Measurements from ENCODE around the gene LRCH2.
"Not testable (repeated sequence)": the region's sequence is repeated elsewhere in the genome, so short reads cannot be mapped to it uniquely, and the experiment has no call there.

Gene LRCH2

DNA sequence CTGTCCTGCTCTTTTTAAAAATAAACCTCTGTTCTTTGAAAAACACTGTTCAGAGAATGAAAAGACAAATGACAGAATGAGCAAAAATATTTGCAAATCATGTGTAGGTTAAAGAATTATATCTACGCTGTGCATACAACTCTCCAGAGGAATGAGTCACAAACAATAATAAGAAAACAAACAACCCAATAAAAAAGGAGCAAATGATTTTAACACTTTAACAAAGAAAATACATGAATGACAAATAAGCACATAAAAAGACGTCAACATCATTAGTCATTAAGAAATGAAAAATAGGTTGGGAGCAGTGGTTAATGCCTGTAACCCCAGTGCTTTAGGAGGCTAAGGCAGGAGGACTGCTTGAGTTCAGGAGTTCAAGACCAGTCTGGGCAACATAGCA, 21.1 kb upstream of the LRCH2 start:
- peaks cover 0 to 4% of the 10 kb centered on the region in 2 donors for H3K27me3 ChIP-seq (ENCODE audit: control insufficient read depth in 2 of 2, insufficient read depth in 2 of 2, low read length in 2 of 2)
- no peaks in the 10 kb centered on the region for H3K9me3 ChIP-seq (ENCODE audit: control insufficient read depth in 2 of 2, low read length in 2 of 2)
- no peaks in the 10 kb centered on the region for H3K36me3 ChIP-seq (ENCODE audit: control insufficient read depth in 2 of 2, insufficient read depth in 2 of 2, low read length in 2 of 2)
- H3K27ac ChIP-seq (ENCODE audit: low read depth in 2 of 2, low read length in 2 of 2): no peak overlapping the region
- no peak overlapping the region for H3K9ac ChIP-seq (ENCODE audit: low read depth in 1 of 2, low read length in 2 of 2)
- no peaks in the 10 kb centered on the region for H3K4me1 ChIP-seq (ENCODE audit: control insufficient read depth in 2 of 2, insufficient read depth in 2 of 2, low read length in 2 of 2)
- no peak overlapping the region for H3K4me3 ChIP-seq (ENCODE audit: low read length in 2 of 2)

GRCh38 chrX:115251458-115252233, 17.8 kb upstream of the LRCH2 start:
- Histone ChIP-seq H3K27ac (ENCODE audit: low read depth in 2 of 2, low read length in 2 of 2) (no peak overlapping the region), H3K4me3 (ENCODE audit: low read length in 2 of 2) (no peak overlapping the region), H3K9ac (ENCODE audit: low read depth in 1 of 2, low read length in 2 of 2) (no peak overlapping the region), H3K9me3 (ENCODE audit: control insufficient read depth in 2 of 2, low read length in 2 of 2) (no peaks in the 10 kb centered on the region), H3K36me3 (ENCODE audit: control insufficient read depth in 2 of 2, insufficient read depth in 2 of 2, low read length in 2 of 2) (no peaks in the 10 kb centered on the region), H3K4me1 (ENCODE audit: control insufficient read depth in 2 of 2, insufficient read depth in 2 of 2, low read length in 2 of 2) (no peaks in the 10 kb centered on the region), H3K27me3 (ENCODE audit: control insufficient read depth in 2 of 2, insufficient read depth in 2 of 2, low read length in 2 of 2) (no peaks in the 10 kb centered on the region)

DNA sequence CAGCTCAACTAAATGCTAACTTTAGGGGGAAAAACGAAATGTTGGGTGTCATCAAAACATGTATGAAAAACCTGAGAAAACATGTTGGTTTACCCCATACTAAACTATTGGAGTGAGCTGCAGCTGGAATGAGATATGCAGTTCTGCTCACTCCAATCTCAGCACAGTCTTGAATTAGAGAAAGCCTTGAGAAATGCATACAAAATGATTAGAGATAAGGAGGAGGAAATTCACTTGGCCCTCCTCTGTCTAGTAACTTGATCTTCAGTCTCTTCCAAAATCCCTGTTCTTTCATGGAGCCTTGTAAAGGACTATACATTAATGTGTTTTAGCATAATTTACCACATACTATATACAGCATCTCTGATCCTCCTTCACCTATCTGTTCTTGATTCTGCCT, 3.2 kb upstream of the LRCH2 start:
- no peak overlapping the region for H3K4me3 ChIP-seq (ENCODE audit: low read length in 2 of 2)
- no peak overlapping the region for H3K9ac ChIP-seq (ENCODE audit: low read depth in 1 of 2, low read length in 2 of 2)
- no peak overlapping the region for H3K27ac ChIP-seq (ENCODE audit: low read depth in 2 of 2, low read length in 2 of 2)
- H3K9me3 ChIP-seq (ENCODE audit: control insufficient read depth in 2 of 2, low read length in 2 of 2): no peaks in the 10 kb centered on the region
- H3K27me3 ChIP-seq (ENCODE audit: control insufficient read depth in 2 of 2, insufficient read depth in 2 of 2, low read length in 2 of 2): peaks cover 0 to 11% of the 10 kb centered on the region in 2 donors
- H3K36me3 ChIP-seq (ENCODE audit: control insufficient read depth in 2 of 2, insufficient read depth in 2 of 2, low read length in 2 of 2): no peaks in the 10 kb centered on the region
- H3K4me1 ChIP-seq (ENCODE audit: control insufficient read depth in 2 of 2, insufficient read depth in 2 of 2, low read length in 2 of 2): no peaks in the 10 kb centered on the region

- Histone ChIP-seq H3K36me3 (ENCODE audit: control insufficient read depth in 2 of 2, insufficient read depth in 2 of 2, low read length in 2 of 2) (no peaks in the 10 kb centered on the region), H3K9ac (ENCODE audit: low read depth in 1 of 2, low read length in 2 of 2) (no peak overlapping the region), H3K4me1 (ENCODE audit: control insufficient read depth in 2 of 2, insufficient read depth in 2 of 2, low read length in 2 of 2) (no peaks in the 10 kb centered on the region), H3K4me3 (ENCODE audit: low read length in 2 of 2) (no peak overlapping the region), H3K27ac (ENCODE audit: low read depth in 2 of 2, low read length in 2 of 2) (no peak overlapping the region), H3K27me3 (ENCODE audit: control insufficient read depth in 2 of 2, insufficient read depth in 2 of 2, low read length in 2 of 2) (peaks cover 3 to 11% of the 10 kb centered on the region in 2 donors), H3K9me3 (ENCODE audit: control insufficient read depth in 2 of 2, low read length in 2 of 2) (no peaks in the 10 kb centered on the region)
These were observed 2.7 kb upstream of the LRCH2 start for GRCh38 chrX:115236560-115236959.

DNA sequence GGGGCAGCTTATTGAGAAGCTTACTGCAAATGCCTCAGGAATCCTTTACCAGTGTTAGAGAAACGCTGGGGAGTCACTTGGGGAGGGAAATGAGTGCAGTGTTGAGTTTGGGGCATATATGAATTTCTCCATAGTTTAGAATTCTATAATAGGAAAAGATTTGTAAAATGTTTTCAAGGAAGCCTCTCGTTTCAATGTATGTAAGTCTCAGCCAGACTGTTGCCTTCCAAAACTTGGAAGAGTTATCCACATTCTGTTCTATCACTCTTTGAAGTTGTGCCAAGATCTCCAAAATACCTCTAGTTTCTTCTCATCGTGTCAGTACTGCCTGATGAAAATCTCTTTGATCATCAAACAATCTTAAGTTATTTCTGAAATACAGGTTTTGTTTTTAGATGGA, 565 bp upstream of the LRCH2 start:
- Histone ChIP-seq H3K9ac (ENCODE audit: low read depth in 1 of 2, low read length in 2 of 2) (no peak overlapping the region), H3K27ac (ENCODE audit: low read depth in 2 of 2, low read length in 2 of 2) (no peak overlapping the region), H3K36me3 (ENCODE audit: control insufficient read depth in 2 of 2, insufficient read depth in 2 of 2, low read length in 2 of 2) (no peaks in the 10 kb centered on the region), H3K4me1 (ENCODE audit: control insufficient read depth in 2 of 2, insufficient read depth in 2 of 2, low read length in 2 of 2) (no peaks in the 10 kb centered on the region), H3K27me3 (ENCODE audit: control insufficient read depth in 2 of 2, insufficient read depth in 2 of 2, low read length in 2 of 2) (peaks cover 5 to 11% of the 10 kb centered on the region in 2 donors), H3K9me3 (ENCODE audit: control insufficient read depth in 2 of 2, low read length in 2 of 2) (no peaks in the 10 kb centered on the region), H3K4me3 (ENCODE audit: low read length in 2 of 2) (peak overlapping the region in 1 of 2 donors; percentile 49)

GRCh38 chrX:115232933-115233496, 881 bp downstream of the LRCH2 start:
- H3K27ac ChIP-seq (ENCODE audit: low read depth in 2 of 2, low read length in 2 of 2): peak overlapping the region; percentile 5 to 18
- peak overlapping the region in 1 of 2 donors; percentile 27 for H3K9ac ChIP-seq (ENCODE audit: low read depth in 1 of 2, low read length in 2 of 2)

DNA sequence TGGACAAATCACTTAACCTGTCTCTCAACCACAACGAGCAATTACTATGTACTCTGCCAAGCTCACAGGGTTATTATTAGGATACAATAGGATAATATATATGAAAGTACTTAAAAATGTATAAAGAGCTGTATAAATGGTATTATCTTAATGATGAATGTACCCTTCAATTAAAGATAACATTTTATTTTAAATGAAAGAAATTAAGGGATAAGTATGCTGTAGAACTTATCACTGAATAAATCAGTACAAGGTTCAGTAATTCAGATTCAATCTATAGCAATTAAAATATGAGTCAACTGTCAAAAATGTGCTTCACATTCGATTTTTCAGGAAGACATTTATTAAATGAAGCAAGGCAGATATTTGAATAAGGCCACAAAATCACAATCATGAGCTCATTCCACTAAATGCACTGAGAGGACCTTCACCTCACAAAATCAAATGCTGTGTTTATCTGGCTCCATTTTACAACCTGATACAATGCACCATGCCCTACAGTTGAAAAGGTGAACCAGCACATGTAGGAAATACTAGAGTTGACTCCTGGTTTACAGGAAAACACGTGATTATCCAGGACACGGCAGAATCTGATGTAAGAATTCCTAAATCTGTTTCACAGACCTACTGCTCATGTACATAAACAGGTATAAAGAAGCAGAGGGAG, 4.4 kb downstream of the LRCH2 start:
- H3K27me3 ChIP-seq (ENCODE audit: control insufficient read depth in 2 of 2, insufficient read depth in 2 of 2, low read length in 2 of 2): peaks cover 7 to 14% of the 10 kb centered on the region in 2 donors
- H3K9ac ChIP-seq (ENCODE audit: low read depth in 1 of 2, low read length in 2 of 2): no peak overlapping the region
- no peaks in the 10 kb centered on the region for H3K36me3 ChIP-seq (ENCODE audit: control insufficient read depth in 2 of 2, insufficient read depth in 2 of 2, low read length in 2 of 2)
- H3K9me3 ChIP-seq (ENCODE audit: control insufficient read depth in 2 of 2, low read length in 2 of 2): no peaks in the 10 kb centered on the region
- no peak overlapping the region for H3K4me3 ChIP-seq (ENCODE audit: low read length in 2 of 2)
- no peak overlapping the region for H3K27ac ChIP-seq (ENCODE audit: low read depth in 2 of 2, low read length in 2 of 2)
- H3K4me1 ChIP-seq (ENCODE audit: control insufficient read depth in 2 of 2, insufficient read depth in 2 of 2, low read length in 2 of 2): no peaks in the 10 kb centered on the region

More at GRCh38 chrX:115232933-115233496, 881 bp downstream of the LRCH2 start:
- no peaks in the 10 kb centered on the region for H3K36me3 ChIP-seq (ENCODE audit: control insufficient read depth in 2 of 2, insufficient read depth in 2 of 2, low read length in 2 of 2)
- no peaks in the 10 kb centered on the region for H3K9me3 ChIP-seq (ENCODE audit: control insufficient read depth in 2 of 2, low read length in 2 of 2)
- H3K27me3 ChIP-seq (ENCODE audit: control insufficient read depth in 2 of 2, insufficient read depth in 2 of 2, low read length in 2 of 2): peaks cover 5 to 14% of the 10 kb centered on the region in 2 donors
- H3K4me1 ChIP-seq (ENCODE audit: control insufficient read depth in 2 of 2, insufficient read depth in 2 of 2, low read length in 2 of 2): no peaks in the 10 kb centered on the region
- peak overlapping the region; percentile 43 to 56 for H3K4me3 ChIP-seq (ENCODE audit: low read length in 2 of 2)

GRCh38 chrX:115226929-115227328, 7.0 kb downstream of the LRCH2 start:
- Histone ChIP-seq H3K9ac (ENCODE audit: low read depth in 1 of 2, low read length in 2 of 2) (no peak overlapping the region), H3K9me3 (ENCODE audit: control insufficient read depth in 2 of 2, low read length in 2 of 2) (no peaks in the 10 kb centered on the region), H3K27me3 (ENCODE audit: control insufficient read depth in 2 of 2, insufficient read depth in 2 of 2, low read length in 2 of 2) (peaks cover 3 to 7% of the 10 kb centered on the region in 2 donors), H3K4me1 (ENCODE audit: control insufficient read depth in 2 of 2, insufficient read depth in 2 of 2, low read length in 2 of 2) (no peaks in the 10 kb centered on the region), H3K27ac (ENCODE audit: low read depth in 2 of 2, low read length in 2 of 2) (no peak overlapping the region), H3K36me3 (ENCODE audit: control insufficient read depth in 2 of 2, insufficient read depth in 2 of 2, low read length in 2 of 2) (no peaks in the 10 kb centered on the region), H3K4me3 (ENCODE audit: low read length in 2 of 2) (no peak overlapping the region)

DNA sequence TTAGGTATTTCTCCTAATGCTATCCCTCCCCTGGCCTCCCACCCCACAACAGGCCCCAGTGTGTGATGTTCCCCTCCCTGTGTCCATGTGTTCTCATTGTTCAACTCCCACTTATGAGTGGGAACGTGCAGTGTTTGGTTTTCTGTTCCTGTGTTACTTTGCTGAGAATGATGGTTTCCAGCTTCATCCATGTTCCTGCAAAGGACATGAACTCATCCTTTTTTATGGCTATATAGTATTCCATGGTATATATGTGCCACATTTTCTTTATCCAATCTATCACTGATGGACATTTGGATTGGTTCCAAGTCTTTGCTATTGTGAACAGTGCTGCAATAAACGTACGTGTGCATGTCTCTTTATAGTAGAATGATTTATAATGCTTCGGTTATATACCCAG, 16.6 kb downstream of the LRCH2 start:
- H3K4me3 ChIP-seq (ENCODE audit: low read length in 2 of 2); H3K27me3 ChIP-seq (ENCODE audit: control insufficient read depth in 2 of 2, insufficient read depth in 2 of 2, low read length in 2 of 2); H3K4me1 ChIP-seq (ENCODE audit: control insufficient read depth in 2 of 2, insufficient read depth in 2 of 2, low read length in 2 of 2); H3K36me3 ChIP-seq (ENCODE audit: control insufficient read depth in 2 of 2, insufficient read depth in 2 of 2, low read length in 2 of 2); H3K9ac ChIP-seq (ENCODE audit: low read depth in 1 of 2, low read length in 2 of 2); H3K9me3 ChIP-seq (ENCODE audit: control insufficient read depth in 2 of 2, low read length in 2 of 2); H3K27ac ChIP-seq (ENCODE audit: low read depth in 2 of 2, low read length in 2 of 2): not testable (repeated sequence)

DNA sequence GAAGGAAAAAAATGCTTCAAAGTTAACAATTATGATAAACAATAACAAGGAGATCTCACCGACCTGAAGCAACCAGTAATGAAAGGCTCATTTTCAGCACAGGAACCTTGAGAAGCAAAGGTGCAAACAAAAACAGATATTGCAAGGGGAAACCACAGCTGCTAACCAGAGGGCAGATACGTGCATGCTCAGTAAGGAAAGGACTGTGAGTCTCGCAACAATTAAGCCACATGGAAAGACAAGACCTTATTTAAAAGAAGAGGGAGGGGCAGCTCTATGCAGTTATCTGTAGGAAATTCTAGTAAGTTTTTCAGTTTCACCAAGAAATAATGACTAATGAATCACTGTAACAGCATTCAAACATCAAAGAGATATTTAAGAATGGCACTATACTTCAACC, 19.3 kb downstream of the LRCH2 start:
- Histone ChIP-seq H3K36me3 (ENCODE audit: control insufficient read depth in 2 of 2, insufficient read depth in 2 of 2, low read length in 2 of 2) (no peaks in the 10 kb centered on the region), H3K4me3 (ENCODE audit: low read length in 2 of 2) (no peak overlapping the region), H3K27me3 (ENCODE audit: control insufficient read depth in 2 of 2, insufficient read depth in 2 of 2, low read length in 2 of 2) (peaks cover 0 to 3% of the 10 kb centered on the region in 2 donors), H3K9me3 (ENCODE audit: control insufficient read depth in 2 of 2, low read length in 2 of 2) (no peaks in the 10 kb centered on the region), H3K4me1 (ENCODE audit: control insufficient read depth in 2 of 2, insufficient read depth in 2 of 2, low read length in 2 of 2) (no peaks in the 10 kb centered on the region), H3K9ac (ENCODE audit: low read depth in 1 of 2, low read length in 2 of 2) (no peak overlapping the region), H3K27ac (ENCODE audit: low read depth in 2 of 2, low read length in 2 of 2) (no peak overlapping the region)

Data from mucosa of rectum (tissue), 2 donors.